ENCODE results near the gene HADHA. TPM values are rescaled to one million over a fixed set of nuclear protein-coding genes. Genes with fewer than 3 reads are reported as not detected.

HADHA gene
- total RNA-seq, 2 donors from 2014 or later = 226 to 266 TPM

- Histone ChIP-seq H3K9ac (ENCODE audit: low read depth in 2 of 2, low read length in 2 of 2) (no peak overlapping the region), H3K9me3 (no peaks in the 10 kb centered on the region), H3K27me3 (no peaks in the 10 kb centered on the region), H3K4me3 (no peak overlapping the region), H3K27ac (no peak overlapping the region), H3K4me1 (no peaks in the 10 kb centered on the region), H3K36me3 (no peaks in the 10 kb centered on the region)
- no peak for TF ChIP-seq CTCF (IDR thresholded peaks at IDR 0.05)
- no peak for DNase-seq
- intact Hi-C loops (cut with DNase I) = no loop called here
These were observed 39.2 kb upstream of the HADHA start for GRCh38 chr2:26283606-26284005.

- no peak for TF ChIP-seq CTCF (IDR thresholded peaks at IDR 0.05)
- Histone ChIP-seq H3K4me3 (no peak overlapping the region), H3K9me3 (no peaks in the 10 kb centered on the region), H3K27ac (no peak overlapping the region), H3K36me3 (peaks cover 9% of the 10 kb centered on the region), H3K4me1 (no peaks in the 10 kb centered on the region), H3K27me3 (no peaks in the 10 kb centered on the region), H3K9ac (ENCODE audit: low read depth in 2 of 2, low read length in 2 of 2) (no peak overlapping the region)
- no peak for DNase-seq
- intact Hi-C loops (cut with DNase I) = no loop called here
These were observed 36.8 kb upstream of the HADHA start for GRCh38 chr2:26281226-26281625.

- no peak overlapping the region for H3K4me3 ChIP-seq
- no peak for DNase-seq
- H3K4me1 ChIP-seq = no peaks in the 10 kb centered on the region
- TF ChIP-seq CTCF (IDR thresholded peaks at IDR 0.05) = no peak
- H3K36me3 ChIP-seq = peaks cover 9% of the 10 kb centered on the region
- no peaks in the 10 kb centered on the region for H3K9me3 ChIP-seq
- no peak overlapping the region for H3K27ac ChIP-seq
- no peak overlapping the region for H3K9ac ChIP-seq (ENCODE audit: low read depth in 2 of 2, low read length in 2 of 2)
- H3K27me3 ChIP-seq = no peaks in the 10 kb centered on the region
- intact Hi-C loops (cut with DNase I) = no loop called here
These were observed 35.5 kb upstream of the HADHA start for GRCh38 chr2:26279886-26280285.

GRCh38 chr2:26276484-26277227 lies 32.2 kb upstream of the HADHA start:
- H3K4me3 ChIP-seq = no peak overlapping the region
- no peak overlapping the region for H3K27ac ChIP-seq
- intact Hi-C loops (cut with DNase I) = no loop called here
- peaks cover 9% of the 10 kb centered on the region for H3K36me3 ChIP-seq
- no peak for TF ChIP-seq CTCF (IDR thresholded peaks at IDR 0.05)
- no peak overlapping the region for H3K9ac ChIP-seq (ENCODE audit: low read depth in 2 of 2, low read length in 2 of 2)
- no peaks in the 10 kb centered on the region for H3K4me1 ChIP-seq
- H3K27me3 ChIP-seq = no peaks in the 10 kb centered on the region
- DNase-seq = no peak
- no peaks in the 10 kb centered on the region for H3K9me3 ChIP-seq

GRCh38 chr2:26274058-26274613 lies 29.7 kb upstream of the HADHA start:
- peak; percentile 56 for DNase-seq
- Histone ChIP-seq H3K4me3 (no peak overlapping the region), H3K9ac (ENCODE audit: low read depth in 2 of 2, low read length in 2 of 2) (no peak overlapping the region), H3K27me3 (no peaks in the 10 kb centered on the region), H3K27ac (no peak overlapping the region), H3K9me3 (no peaks in the 10 kb centered on the region), H3K36me3 (peaks cover 9% of the 10 kb centered on the region), H3K4me1 (no peaks in the 10 kb centered on the region)
- no peak for TF ChIP-seq CTCF (IDR thresholded peaks at IDR 0.05)
- intact Hi-C loops (cut with DNase I) = no loop called here
